Activated gamma-delta T cell (primary cell): ENCODE results near the gene PTPRG.

ENCODE experiments used
- DNase-seq: peaks from one replicate; lab custom pipeline; 2025; lab: John Stamatoyannopoulos, UW

Gene PTPRG

DNA sequence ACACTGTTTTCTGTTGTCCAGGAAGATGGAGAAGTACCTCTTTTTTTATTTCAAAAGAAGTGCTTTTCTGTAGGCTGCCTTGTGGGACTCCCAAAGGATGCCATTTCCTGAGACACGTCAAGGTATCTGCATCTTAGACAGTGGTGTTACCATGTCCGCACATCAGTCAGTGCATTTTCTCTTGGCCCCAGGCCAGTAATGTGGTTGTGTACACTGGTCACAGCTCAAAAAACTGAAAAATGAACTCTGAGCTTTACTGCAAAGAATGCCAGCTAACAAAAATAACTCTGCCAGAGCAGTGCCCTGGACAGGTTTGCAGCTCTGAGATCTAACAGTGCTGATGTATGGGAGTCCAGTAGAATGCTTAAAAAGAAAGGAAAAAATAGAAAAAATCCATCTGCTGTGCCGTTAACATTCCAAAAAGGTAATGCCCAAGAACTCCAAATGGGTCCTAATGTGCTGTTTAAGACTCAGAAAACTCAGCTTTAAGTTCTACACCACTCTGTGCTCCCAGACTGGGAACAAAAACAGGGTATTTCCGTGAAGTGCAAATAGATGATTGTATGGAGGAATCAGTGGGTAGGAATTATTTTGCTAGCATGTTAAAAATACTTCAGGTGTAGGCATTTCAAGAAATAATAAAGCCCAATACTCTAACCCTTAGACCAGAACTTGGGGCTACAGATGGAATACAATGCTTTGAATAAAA lies 496.1 kb downstream of the PTPRG start:
- DNase-seq, result no peak

DNA sequence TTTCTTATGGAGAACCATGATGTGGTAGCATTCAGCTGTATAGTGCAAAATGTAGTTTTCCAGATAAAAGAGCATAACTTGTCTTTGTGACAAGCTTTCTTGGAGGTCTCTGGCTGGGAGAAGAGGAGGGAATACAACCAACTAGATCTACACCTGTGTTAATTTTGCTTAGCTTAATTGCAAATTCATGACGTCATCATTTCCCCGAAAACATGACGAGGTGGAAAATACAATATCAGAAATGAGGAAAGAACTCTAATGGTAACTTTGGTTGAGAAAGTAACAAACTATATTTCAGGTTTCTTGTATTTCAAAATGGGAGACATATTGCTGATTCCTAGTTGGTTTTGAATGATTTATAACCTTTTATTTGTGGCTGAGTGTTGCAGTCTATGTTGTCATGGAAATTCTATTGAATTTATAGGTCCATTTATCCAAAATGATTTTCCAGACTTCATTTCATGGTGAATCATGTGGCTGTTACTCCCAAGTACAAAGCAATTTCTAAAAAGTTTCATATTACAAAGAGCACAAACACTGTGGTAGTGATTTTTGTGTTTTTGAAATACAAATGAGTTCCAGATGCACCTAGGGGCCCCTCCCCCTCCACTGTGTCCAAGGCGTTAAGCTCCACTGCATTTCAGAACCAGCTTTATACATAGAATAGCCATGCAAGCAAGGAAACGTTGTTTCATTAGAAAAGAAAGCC lies 504.8 kb downstream of the PTPRG start:
- no peak for DNase-seq

DNA sequence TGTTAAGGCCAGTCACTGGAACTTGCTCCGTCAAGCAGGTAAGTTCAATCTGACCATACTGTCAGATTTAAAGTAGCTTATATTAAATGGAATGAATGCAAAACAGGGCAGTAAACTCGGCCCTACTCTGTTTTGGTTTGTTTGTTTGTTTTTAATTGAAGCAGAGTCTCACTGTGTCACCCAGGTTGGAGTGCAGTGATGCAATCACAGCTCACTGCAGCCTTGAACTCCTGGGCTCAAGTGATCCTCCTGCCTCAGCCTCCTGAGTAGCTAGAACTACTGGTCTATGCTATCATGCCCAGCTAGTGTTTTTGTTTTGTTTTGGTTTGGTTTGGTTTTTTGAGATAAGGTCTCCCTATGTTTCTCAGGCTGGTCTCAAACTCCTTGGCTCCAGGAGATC lies 507.0 kb downstream of the PTPRG start:
- no peak for DNase-seq

DNA sequence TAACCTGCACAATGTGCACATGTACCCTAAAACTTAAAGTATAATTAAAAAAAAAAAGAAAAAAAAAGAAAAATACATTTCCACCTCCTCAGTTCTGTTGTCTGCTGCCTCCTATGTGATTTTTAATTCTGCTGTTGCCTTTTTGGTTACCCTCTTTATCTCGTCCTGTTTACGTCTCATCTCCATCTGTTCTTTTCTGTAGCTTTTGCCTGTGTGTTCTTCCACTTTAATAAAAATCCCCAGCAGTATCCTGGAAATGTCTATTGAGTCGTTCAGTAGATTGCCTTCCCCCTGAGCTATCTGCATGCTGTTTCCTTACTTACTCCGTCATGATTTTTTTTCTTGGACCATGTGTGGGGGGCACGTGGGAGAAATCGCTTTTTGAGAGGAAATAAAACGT lies 509.5 kb downstream of the PTPRG start:
- DNase-seq, result no peak

DNA sequence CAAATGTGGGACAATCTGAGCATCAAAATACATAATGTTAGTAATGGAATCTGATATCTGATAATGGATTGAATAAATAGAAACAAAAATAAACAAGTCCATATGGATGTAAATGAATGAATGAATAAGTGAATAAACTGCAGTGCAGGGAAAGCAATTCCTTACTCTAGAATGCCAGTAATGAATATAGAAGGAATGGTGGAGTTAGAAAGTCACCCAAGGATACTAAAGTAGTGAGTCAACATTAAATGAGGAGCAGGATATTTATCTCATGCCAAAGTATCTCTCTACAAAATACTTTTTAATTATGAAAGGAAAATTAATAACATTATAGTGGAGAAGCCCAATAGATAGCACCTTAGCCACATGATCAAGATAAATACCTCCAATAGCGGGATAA lies 511.7 kb downstream of the PTPRG start:
- DNase-seq, result no peak

GRCh38 chr3:62084558-62084957 lies 523.2 kb downstream of the PTPRG start:
- no peak for DNase-seq

GRCh38 chr3:62088472-62089104 lies 527.2 kb downstream of the PTPRG start:
- no peak for DNase-seq

DNA sequence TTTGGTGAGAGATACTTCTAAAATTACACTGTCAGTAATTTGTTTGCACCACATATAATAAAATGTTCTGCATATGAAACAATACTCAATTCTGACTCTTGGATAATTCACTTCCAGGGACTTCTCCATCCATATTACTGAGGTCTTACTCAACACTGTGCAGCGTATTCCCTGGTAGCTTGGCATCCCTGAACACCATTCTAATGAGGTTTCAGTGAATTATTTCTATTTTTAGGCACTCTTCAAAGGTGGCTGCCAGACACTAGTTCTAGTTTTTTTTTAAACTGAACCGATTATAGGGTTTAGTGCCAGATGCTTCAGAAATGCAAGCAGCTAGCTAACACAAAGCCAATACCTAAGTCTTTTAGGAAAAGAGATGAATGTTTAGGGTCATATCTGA lies 528.7 kb downstream of the PTPRG start:
- DNase-seq, result no peak

- no peak for DNase-seq
These were observed 529.1 kb downstream of the PTPRG start for GRCh38 chr3:62090519-62090918.

DNA sequence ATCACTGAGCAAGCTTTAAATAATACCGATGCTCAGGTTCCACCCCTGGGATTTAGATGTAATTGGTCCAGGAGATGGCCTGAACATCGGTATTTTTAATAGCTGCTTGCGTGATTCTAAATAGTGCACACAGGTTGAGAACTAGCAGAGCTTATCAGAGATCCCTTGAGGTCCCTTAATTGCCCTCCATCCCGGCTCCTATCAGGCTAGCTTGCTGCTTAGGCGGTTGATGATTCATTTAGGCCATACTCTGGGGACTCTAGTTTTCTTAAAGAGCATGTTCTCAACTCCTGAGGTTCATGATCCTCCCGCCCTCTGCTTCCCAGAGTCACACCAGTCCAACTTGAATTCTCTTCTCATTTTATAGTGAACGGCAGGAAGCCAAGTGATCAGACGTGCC lies 531.7 kb downstream of the PTPRG start:
- no peak for DNase-seq

GRCh38 chr3:62094461-62094860 lies 533.1 kb downstream of the PTPRG start:
- DNase-seq, result no peak

- no peak for DNase-seq
These were observed 533.7 kb downstream of the PTPRG start for GRCh38 chr3:62095080-62095479.

GRCh38 chr3:62095756-62096155 lies 534.4 kb downstream of the PTPRG start:
- DNase-seq, result no peak

- no peak for DNase-seq
These were observed 535.1 kb downstream of the PTPRG start for GRCh38 chr3:62096521-62096920.

GRCh38 chr3:62097121-62097520 lies 535.8 kb downstream of the PTPRG start:
- no peak for DNase-seq

DNA sequence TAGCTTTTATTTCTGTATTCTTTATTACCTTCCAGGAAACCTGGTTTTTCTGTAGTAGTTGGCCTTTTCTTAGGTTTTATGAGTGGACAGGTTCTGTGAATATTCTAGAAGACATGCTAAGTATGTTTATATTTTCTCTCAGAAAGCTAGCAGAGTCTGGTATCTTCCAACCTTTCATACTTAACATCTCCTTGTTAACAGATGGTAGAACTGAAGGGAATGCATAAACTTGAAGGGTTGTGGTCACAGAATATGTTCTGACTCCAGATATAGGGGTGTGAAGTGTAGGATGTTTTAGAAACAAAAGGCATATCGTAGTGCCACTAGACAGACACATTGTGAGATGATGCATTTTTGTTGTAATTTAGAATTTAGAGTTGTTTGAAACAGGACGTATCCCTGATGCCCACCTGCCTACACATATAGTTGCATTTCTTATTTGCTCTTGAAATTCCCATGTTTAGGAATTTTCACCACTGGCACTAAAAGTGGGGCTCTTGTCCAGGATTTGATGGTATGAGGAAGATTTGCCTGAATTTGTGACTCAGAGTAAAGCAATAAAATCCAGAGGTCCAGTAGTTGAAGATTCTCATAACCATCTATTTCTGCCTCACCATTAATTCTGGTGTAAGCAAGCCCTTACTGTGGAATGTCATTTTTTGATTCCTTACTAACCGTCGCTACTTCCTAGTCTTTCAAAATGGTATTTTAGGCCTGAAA lies 537.4 kb downstream of the PTPRG start:
- no peak for DNase-seq

DNA sequence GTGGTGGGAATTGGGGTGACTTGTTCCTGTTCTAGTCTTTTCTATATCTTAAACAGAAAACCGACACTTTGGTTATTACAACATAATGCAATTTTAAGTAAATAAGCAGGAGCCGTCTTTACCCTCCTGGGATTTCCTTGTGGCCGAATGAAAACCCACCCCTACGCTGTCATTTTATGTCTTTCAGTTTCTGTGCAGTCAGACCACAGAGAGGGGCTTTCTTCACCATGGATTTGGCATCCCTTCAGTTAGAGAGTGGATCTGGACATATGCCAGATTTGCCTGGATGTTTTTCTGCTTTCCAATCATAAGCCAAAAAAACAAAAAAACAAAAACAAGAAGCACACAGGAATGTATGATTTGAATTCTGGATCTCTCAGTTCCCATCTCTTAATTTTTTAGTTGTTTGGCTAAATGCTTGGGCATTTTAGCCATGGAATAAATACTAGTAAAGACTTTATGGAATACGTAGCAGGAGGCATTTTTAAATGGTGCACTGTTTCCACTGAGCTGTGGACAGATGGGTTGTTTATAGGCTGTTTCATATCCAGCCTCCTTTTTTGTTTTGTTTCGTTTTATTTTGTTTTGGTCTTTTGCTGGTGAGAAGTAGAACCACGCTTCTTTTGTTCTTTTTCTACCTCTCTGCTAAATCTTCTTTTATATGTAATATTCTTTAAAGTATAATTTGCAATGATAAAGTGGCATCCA lies 539.1 kb downstream of the PTPRG start:
- DNase-seq, result no peak

- no peak for DNase-seq
These were observed 540.1 kb downstream of the PTPRG start for GRCh38 chr3:62101488-62101887.

GRCh38 chr3:62103531-62103930 lies 542.2 kb downstream of the PTPRG start:
- no peak for DNase-seq

GRCh38 chr3:62109534-62109933 lies 548.2 kb downstream of the PTPRG start:
- no peak for DNase-seq

DNA sequence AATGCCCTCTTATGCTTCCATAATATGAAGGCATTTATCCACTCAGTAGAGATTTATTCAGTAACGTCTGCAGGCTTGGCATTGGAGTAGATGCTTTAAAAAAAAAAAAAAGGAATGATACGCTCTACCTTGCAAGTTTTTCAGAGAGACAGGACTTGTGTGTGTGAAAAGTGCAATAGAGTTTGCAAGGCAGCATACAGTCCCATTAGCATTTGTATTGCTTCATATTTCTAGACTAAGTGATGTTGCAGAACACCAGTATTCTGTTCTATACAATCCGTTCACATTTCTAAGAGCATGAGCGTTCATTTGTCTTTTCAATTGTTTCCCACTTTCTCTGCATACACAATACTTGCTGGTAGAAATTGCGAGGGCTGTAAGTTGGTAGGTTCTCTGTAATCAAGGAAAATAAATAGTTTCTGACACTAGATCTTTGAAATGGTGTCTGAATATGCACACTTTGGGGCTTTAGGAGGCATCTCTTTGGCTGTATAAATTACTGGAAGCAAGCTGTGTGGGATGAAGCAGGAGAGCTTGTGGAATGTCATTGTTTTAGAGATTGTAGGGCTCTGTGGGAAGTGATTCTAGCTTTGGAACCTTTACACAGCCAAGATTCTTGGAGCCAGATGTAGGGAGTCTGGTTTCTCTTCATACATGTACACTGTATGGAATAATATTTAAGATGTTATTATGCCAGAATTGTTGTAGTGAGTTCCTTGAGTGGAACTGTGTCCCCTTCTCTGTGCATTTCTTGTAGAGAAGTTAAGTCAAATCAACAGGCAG lies 549.3 kb downstream of the PTPRG start:
- no peak for DNase-seq
